Measurements from ENCODE around the gene OOSP4B. TPM values are rescaled to one million over a fixed set of nuclear protein-coding genes. Genes with fewer than 3 reads are reported as not detected.
"Not testable (repeated sequence)": the region's sequence is repeated elsewhere in the genome, so short reads cannot be mapped to it uniquely, and the experiment has no call there.

The OOSP4B gene
- total RNA-seq, 2 donors from 2014 or later, result not detected

- Histone ChIP-seq H3K4me1 (no peaks in the 10 kb centered on the region), H3K27ac (no peak overlapping the region), H3K36me3 (no peaks in the 10 kb centered on the region), H3K9me3 (peaks cover 0 to 7% of the 10 kb centered on the region in 2 donors), H3K4me3 (no peak overlapping the region), H3K27me3 (no peaks in the 10 kb centered on the region)
- DNase-seq (ENCODE audit: low spot score), result no peak
- no peak for TF ChIP-seq CTCF (IDR thresholded peaks at IDR 0.05)
Observed at GRCh38 chr11:60003729-60004128, 13.3 kb upstream of the OOSP4B start.

GRCh38 chr11:60005360-60005759, 11.6 kb upstream of the OOSP4B start:
- TF ChIP-seq CTCF (IDR thresholded peaks at IDR 0.05), result no peak
- no peak overlapping the region for H3K4me3 ChIP-seq
- DNase-seq (ENCODE audit: low spot score), result no peak
- H3K27ac ChIP-seq, result no peak overlapping the region
- no peaks in the 10 kb centered on the region for H3K27me3 ChIP-seq
- no peaks in the 10 kb centered on the region for H3K9me3 ChIP-seq
- H3K36me3 ChIP-seq, result no peaks in the 10 kb centered on the region
- no peaks in the 10 kb centered on the region for H3K4me1 ChIP-seq

GRCh38 chr11:60018058-60018457, 1.1 kb downstream of the OOSP4B start:
- Histone ChIP-seq H3K27ac (no peak overlapping the region), H3K4me3 (no peak overlapping the region), H3K9me3 (no peaks in the 10 kb centered on the region), H3K27me3 (no peaks in the 10 kb centered on the region), H3K36me3 (no peaks in the 10 kb centered on the region), H3K4me1 (no peaks in the 10 kb centered on the region)
- DNase-seq (ENCODE audit: low spot score), result no peak
- TF ChIP-seq CTCF (IDR thresholded peaks at IDR 0.05), result no peak

GRCh38 chr11:60020376-60020775, 3.4 kb downstream of the OOSP4B start:
- not testable (repeated sequence) for H3K36me3 ChIP-seq

DNA sequence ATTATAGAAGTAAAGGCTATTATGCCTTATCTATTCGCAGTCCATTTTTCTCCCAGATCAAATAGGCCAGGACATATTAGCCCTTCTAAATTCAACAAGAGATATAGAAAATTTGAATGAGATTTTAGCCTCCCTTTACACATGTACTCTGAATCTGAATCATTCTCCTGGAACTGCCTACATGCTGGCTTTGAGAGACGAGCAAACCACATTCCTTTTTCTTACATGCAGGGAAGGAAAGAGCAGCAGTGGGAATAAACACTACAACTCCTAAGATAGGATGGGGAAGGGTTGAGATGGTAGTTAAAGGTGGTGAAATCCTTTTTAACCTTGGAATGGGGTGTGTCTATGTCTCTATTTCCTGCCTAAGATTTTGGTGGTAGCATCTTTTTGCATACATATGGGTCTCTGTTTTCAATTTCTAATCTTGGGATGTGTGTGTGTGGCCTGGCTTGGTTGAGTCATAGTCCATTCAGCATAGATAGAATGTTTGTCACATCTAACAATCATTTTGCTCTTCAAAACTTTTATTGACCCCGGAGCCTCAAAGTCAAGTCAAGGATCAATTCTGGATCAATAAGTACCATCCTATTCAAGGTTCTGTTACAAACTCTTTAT, 12.1 kb downstream of the OOSP4B start:
- Histone ChIP-seq H3K4me1 (no peaks in the 10 kb centered on the region), H3K27me3 (no peaks in the 10 kb centered on the region), H3K9me3 (no peaks in the 10 kb centered on the region), H3K4me3 (no peak overlapping the region), H3K36me3 (no peaks in the 10 kb centered on the region), H3K27ac (no peak overlapping the region)
- no peak for TF ChIP-seq CTCF (IDR thresholded peaks at IDR 0.05)
- no peak for DNase-seq (ENCODE audit: low spot score)

More at GRCh38 chr11:60020376-60020775, 3.4 kb downstream of the OOSP4B start:
- H3K4me3 ChIP-seq; H3K27me3 ChIP-seq; H3K9me3 ChIP-seq; H3K27ac ChIP-seq; DNase-seq (ENCODE audit: low spot score); H3K4me1 ChIP-seq: not testable (repeated sequence)

DNA sequence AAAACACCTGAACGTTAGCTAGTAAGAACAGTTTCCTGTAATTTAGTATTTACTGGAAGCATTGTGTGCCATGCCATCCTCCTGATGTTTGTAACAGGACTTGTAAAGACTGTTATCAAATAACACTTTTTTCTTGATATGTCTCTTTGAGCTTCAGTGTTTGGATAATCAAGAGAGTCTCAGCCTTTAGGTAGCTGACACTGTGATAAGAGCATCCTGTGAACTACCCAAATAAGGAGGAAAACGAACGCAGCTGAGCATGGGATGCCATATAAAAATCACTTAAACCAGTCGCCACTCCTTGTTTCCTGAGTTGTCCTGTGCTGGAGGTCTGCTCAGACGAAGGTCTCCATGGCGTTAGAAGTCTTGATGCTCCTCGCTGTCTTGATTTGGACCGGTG, 23.1 kb downstream of the OOSP4B start, which contains the start of gene OOSP2:
OOSP2 (plus strand) TSS at position 301 of the 400 bp plus-strand sequence; CDS start at position 352, 51 bp downstream.
- Histone ChIP-seq H3K4me1 (no peaks in the 10 kb centered on the region), H3K4me3 (no peak within 1 kb of the TSS), H3K27me3 (no peaks in the 10 kb centered on the region), H3K9me3 (no peaks in the 10 kb centered on the region), H3K27ac (no peak within 1 kb of the TSS), H3K36me3 (no peaks in the 10 kb centered on the region)
- DNase-seq (ENCODE audit: low spot score), result no peak
- no peak for TF ChIP-seq CTCF (IDR thresholded peaks at IDR 0.05)

- not testable (repeated sequence) for H3K9me3 ChIP-seq
Observed at GRCh38 chr11:60050422-60050821, 33.4 kb downstream of the OOSP4B start.

GRCh38 chr11:60050839-60051238, 33.9 kb downstream of the OOSP4B start:
- not testable (repeated sequence) for H3K4me1 ChIP-seq; H3K27me3 ChIP-seq; DNase-seq (ENCODE audit: low spot score); H3K9me3 ChIP-seq; H3K4me3 ChIP-seq; H3K27ac ChIP-seq; H3K36me3 ChIP-seq

More at GRCh38 chr11:60050422-60050821, 33.4 kb downstream of the OOSP4B start:
- not testable (repeated sequence) for H3K27ac ChIP-seq; H3K27me3 ChIP-seq; DNase-seq (ENCODE audit: low spot score); H3K36me3 ChIP-seq; H3K4me3 ChIP-seq; H3K4me1 ChIP-seq

Data from right atrium auricular region (tissue), 2 donors.